Raji (cell line): ENCODE measurements around the gene SEPTIN6.

Experiments
- POLR2A ChIP-seq: IDR thresholded peaks from 2 replicates; pipeline ENCODE4 v1.6.1; 2011; ENCODE audit warnings: low read depth, low read length, control low read depth; ENCODE audit not compliant: insufficient read depth

The SEPTIN6 gene

GRCh38 chrX:119646515-119646914 is 46.5 kb downstream of the SEPTIN6 start:
- no peak for TF ChIP-seq POLR2A

- TF ChIP-seq POLR2A: no peak
These were observed 49.3 kb downstream of the SEPTIN6 start for GRCh38 chrX:119643696-119644095.
